HFFc6 (cell line): ENCODE data around the gene RASAL2. TPM values are rescaled to one million over a fixed set of nuclear protein-coding genes. Genes with fewer than 3 reads are reported as not detected.
A peak's percentile ranks its signal among the peaks of the same experiment; 100 is the strongest.

Experiments used
- DNase-seq: peaks from one replicate; pipeline ENCODE4 v3.0.0-alpha.2; 2018
- H3K27ac Mint-ChIP-seq: 2 replicates; pipeline ENCODE4 v1.8.0; 2020; ENCODE audit warnings: mild to moderate bottlenecking, mixed read lengths
- H3K27me3 Mint-ChIP-seq: 2 replicates; pipeline ENCODE4 v1.8.0; 2021; ENCODE audit warnings: mild to moderate bottlenecking, moderate library complexity, mixed read lengths; ENCODE audit not compliant: insufficient read depth
- H3K36me3 Mint-ChIP-seq: 2 replicates; pipeline ENCODE4 v1.8.0; 2021; ENCODE audit warnings: low read depth, mixed read lengths
- H3K4me1 Mint-ChIP-seq: 2 replicates; pipeline ENCODE4 v1.8.0; 2020; ENCODE audit warnings: low read depth, mixed read lengths
- H3K4me3 Mint-ChIP-seq: 2 replicates; pipeline ENCODE4 v1.8.0; 2020; ENCODE audit warnings: mild to moderate bottlenecking, moderate library complexity, mixed read lengths
- H3K9me3 Mint-ChIP-seq: 2 replicates; pipeline ENCODE4 v1.8.0; 2020; ENCODE audit warnings: mild to moderate bottlenecking, mixed read lengths
- total RNA-seq, 6 experiments: library from RNA; stranded (reverse); fragmentation: NEBNext Ultra II Directional; extraction: Animal tissue kit (Norgen Biotek cat#: 25700); gene quantifications; 2 replicates in 1 of 6; 3 replicates in 5 of 6; pipeline ENCODE4 v1.2.3, GENCODE V29; 2021
- TF ChIP-seq, protein P1 (sequence below): fragments of 200-600 bp; sonication (generic); IDR thresholded peaks from 2 replicates; pipeline ENCODE4 v1.5.0; 2021; ENCODE audit warnings: antibody characterized with exemption, mild to moderate bottlenecking

Gene RASAL2
- total RNA-seq, 6 experiments from 2014 or later, result 21.2 to 30.7 (median 24.4) TPM

DNA sequence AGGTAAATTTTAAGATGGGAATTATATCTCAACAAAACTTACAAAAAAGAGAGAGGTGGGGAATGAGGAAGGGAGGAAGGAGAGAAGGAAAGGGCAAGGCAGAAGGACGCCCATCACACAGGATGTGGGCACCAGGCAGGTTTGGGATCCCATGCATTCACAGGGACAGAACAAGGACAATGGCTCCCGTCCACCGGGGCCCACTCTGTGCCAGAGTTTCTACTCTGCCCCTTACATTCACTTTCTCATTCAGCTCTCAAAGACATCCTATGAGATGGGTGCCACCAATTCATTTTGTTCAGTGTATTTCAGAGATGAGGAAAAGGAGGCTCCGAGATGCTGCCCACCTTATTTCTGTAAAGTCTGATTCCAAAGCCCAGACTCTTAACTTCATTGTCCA, 395.5 kb downstream of the RASAL2 start:
- Mint-ChIP-seq H3K27ac (no peak overlapping the region), H3K27me3 (peaks cover 7% of the 10 kb centered on the region), H3K4me3 (no peak overlapping the region), H3K36me3 (no peaks in the 10 kb centered on the region), H3K9me3 (no peaks in the 10 kb centered on the region), H3K4me1 (peaks cover 6% of the 10 kb centered on the region; the same call in 1 of the 2 replicates)
- DNase-seq, result no peak
- TF ChIP-seq, protein P1, sequence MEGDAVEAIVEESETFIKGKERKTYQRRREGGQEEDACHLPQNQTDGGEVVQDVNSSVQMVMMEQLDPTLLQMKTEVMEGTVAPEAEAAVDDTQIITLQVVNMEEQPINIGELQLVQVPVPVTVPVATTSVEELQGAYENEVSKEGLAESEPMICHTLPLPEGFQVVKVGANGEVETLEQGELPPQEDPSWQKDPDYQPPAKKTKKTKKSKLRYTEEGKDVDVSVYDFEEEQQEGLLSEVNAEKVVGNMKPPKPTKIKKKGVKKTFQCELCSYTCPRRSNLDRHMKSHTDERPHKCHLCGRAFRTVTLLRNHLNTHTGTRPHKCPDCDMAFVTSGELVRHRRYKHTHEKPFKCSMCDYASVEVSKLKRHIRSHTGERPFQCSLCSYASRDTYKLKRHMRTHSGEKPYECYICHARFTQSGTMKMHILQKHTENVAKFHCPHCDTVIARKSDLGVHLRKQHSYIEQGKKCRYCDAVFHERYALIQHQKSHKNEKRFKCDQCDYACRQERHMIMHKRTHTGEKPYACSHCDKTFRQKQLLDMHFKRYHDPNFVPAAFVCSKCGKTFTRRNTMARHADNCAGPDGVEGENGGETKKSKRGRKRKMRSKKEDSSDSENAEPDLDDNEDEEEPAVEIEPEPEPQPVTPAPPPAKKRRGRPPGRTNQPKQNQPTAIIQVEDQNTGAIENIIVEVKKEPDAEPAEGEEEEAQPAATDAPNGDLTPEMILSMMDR, result no peak

DNA sequence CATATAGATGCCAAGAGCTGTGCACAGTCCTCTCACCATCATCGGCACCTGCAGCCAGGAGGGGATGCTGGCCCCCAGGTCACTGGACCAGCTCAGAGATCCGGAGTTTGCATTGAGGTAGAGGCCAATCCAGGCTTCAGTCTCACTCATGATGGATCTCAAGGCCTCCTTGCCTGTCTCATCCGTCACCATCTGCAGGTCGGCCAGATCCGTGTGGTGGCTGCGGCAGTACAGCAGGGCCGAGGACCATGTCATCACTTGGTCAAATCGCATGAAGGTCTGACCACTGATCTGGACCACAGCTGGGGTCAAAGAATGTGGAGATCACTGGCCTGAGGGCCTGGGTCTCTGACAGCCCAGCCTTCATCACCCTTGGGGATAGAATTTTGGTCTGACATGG, 396.2 kb downstream of the RASAL2 start:
- no peaks in the 10 kb centered on the region for H3K36me3 Mint-ChIP-seq
- no peak for DNase-seq
- peaks cover 6% of the 10 kb centered on the region; the same call in 1 of the 2 replicates for H3K4me1 Mint-ChIP-seq
- no peaks in the 10 kb centered on the region for H3K9me3 Mint-ChIP-seq
- peaks cover 7% of the 10 kb centered on the region for H3K27me3 Mint-ChIP-seq
- no peak overlapping the region for H3K4me3 Mint-ChIP-seq
- TF ChIP-seq, protein P1, result no peak
- H3K27ac Mint-ChIP-seq, result no peak overlapping the region

DNA sequence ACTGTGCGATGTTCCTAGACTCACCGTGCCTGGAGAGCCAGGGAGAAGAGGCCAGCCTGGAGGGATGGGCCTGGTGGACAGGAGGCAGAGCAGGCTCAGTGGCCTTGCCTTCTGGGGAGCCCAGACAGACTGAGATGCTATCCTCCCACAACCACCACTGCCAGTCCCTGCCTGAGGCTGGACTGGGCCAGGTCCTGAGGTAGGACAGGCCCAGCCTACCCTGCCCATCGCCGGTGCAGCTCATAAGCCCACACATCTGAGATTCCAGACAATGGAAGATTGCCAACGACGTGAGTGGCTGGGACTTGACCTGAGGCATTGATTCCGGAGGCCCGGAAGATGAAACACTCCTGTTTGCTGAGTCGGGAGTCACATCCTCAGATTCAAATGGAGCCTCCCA, 397.1 kb downstream of the RASAL2 start:
- no peak overlapping the region for H3K27ac Mint-ChIP-seq
- TF ChIP-seq, protein P1, result no peak
- no peaks in the 10 kb centered on the region for H3K36me3 Mint-ChIP-seq
- H3K27me3 Mint-ChIP-seq, result peaks cover 7% of the 10 kb centered on the region
- no peaks in the 10 kb centered on the region for H3K4me1 Mint-ChIP-seq
- DNase-seq, result no peak
- H3K4me3 Mint-ChIP-seq, result no peak overlapping the region
- no peaks in the 10 kb centered on the region for H3K9me3 Mint-ChIP-seq

DNA sequence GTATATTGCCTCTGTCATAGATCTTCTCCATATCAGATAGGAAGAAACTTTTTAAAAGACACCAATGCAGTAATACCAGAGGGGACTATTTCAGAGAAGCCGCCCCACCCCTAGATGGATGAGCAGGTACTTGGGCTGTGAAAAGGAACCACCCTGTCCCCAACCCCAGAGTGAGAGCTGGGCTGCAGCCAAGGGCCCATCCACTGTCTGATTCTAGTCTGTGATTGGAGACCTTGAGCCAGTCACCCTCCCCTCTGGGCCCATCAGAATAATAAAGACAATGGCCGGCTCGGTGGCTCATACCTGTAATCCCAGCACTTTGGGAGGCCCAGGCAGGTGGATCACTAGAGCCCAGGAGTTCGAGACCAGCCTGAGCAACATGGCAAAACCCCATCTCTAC, 397.8 kb downstream of the RASAL2 start:
- DNase-seq, result no peak
- peaks cover 7% of the 10 kb centered on the region for H3K27me3 Mint-ChIP-seq
- H3K9me3 Mint-ChIP-seq, result no peaks in the 10 kb centered on the region
- no peak overlapping the region for H3K4me3 Mint-ChIP-seq
- no peak overlapping the region for H3K27ac Mint-ChIP-seq
- H3K36me3 Mint-ChIP-seq, result no peaks in the 10 kb centered on the region
- TF ChIP-seq, protein P1, result no peak
- no peaks in the 10 kb centered on the region for H3K4me1 Mint-ChIP-seq

GRCh38 chr1:178492341-178492740, 398.4 kb downstream of the RASAL2 start:
- H3K36me3 Mint-ChIP-seq, result no peaks in the 10 kb centered on the region
- H3K27me3 Mint-ChIP-seq, result peaks cover 4% of the 10 kb centered on the region
- TF ChIP-seq, protein P1, result peak; percentile 43; the same call in 1 of the 2 replicates
- no peak overlapping the region for H3K27ac Mint-ChIP-seq
- no peaks in the 10 kb centered on the region for H3K9me3 Mint-ChIP-seq
- no peak overlapping the region for H3K4me3 Mint-ChIP-seq
- no peaks in the 10 kb centered on the region for H3K4me1 Mint-ChIP-seq
- no peak for DNase-seq

DNA sequence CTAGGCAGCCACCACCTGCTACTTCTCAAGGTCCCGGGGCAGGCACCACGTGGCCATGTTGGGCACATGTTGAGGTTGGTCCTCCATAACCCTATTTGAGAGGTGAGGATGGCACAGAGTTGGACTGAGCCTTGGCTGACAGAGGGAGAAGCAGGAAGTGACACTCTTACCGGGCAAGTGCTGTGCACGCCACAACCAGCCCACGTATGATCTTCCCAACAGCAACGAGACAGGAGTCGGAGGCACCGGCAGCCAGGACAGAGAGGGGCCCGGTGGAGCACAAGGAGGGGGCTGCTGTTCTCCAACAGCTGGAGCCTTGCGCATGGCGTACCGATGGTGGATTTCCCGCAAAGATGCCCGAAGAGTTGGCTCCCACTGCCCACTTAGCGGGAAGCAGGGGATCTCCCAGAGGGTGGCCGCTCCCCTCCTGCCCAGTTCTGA, 399.4 kb downstream of the RASAL2 start:
- Mint-ChIP-seq H3K4me1 (no peaks in the 10 kb centered on the region), H3K4me3 (no peak overlapping the region), H3K27me3 (peaks cover 3% of the 10 kb centered on the region), H3K36me3 (no peaks in the 10 kb centered on the region), H3K27ac (no peak overlapping the region), H3K9me3 (no peaks in the 10 kb centered on the region)
- TF ChIP-seq, protein P1, result no peak
- no peak for DNase-seq
